Measurements from ENCODE around the gene DCAF11.

DCAF11 gene

GRCh38 chr14:24079491-24080141 lies 35.0 kb upstream of the DCAF11 start:
- no peak for DNase-seq

GRCh38 chr14:24080142-24080530 lies 34.4 kb upstream of the DCAF11 start:
- no peak for DNase-seq

DNA sequence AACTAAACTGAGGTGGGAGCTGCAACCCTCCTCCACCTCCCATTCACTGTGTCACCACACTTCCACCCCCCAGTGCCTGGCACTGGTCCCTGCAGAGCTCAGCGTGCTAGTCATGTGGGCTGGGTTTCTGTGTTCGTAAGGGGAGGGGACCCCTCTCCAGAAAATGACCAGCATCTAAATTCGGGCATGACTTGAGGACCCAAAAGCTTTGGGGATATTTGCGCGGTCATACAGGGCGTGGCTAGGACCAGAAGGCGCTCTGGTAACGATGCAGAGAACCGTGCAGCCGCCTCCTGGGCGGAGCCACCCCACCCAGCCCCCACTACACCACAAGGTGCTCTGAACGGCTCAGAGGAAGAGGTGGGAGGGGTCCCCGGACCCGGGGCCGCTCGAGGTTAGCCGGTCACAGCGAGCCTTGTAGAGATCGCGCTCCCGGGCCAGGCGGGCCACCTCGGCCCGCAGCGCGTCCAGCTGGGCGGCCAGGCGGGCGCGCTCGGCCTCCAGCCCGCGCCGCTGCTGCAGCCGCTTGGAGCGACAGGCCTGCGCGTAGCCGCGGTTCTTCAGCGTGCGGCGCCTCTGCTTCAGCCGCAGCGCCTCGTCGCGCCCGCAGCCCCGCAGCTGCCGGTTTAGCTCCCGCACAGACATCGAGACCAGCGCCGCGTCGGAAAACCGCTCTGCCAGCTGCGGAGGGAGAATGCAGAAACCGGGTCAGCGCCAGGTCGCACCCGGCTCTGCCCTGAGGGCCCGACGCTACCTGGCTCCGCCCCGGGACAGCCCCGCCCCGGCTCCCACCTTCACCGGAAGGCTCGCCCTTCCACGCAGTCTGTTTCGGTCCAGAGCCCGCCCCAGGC lies 33.5 kb upstream of the DCAF11 start:
- peak; percentile 89 for DNase-seq

- DNase-seq = no peak
Observed at GRCh38 chr14:24081739-24082211, 32.8 kb upstream of the DCAF11 start.

DNA sequence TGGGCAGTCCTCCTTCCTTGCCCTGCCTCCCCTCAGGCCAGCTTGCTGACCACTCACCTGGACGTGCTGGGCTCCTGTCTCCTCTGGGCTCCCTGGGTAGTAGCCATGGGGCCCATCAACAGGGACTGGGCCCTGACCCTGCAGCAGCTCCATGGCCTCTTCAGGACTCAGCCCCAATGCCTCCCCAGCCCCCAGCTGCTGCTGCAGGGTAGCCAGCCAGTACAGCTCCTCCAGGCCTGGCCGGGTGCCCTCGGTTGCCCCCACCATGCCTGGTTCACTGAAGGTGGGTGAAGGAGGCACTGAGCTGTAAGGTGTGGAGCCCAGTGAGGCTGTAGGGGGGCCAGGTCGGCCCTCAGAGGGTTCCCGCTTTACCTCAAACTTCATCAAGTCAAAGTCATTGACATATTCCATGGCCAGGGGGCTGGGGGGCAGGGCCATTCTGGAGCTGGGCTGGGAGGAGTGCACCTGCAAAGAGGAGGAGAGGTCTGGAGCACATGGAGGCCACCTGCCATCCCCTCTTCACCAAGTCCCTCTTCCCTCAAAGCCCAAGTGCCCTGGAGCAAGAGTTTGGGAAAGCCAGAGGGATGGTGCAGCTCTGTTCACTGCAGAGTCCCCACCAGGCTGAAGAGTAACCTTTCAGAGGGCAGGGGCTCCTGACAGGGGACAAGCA lies 32.0 kb upstream of the DCAF11 start:
- DNase-seq = no peak

DNA sequence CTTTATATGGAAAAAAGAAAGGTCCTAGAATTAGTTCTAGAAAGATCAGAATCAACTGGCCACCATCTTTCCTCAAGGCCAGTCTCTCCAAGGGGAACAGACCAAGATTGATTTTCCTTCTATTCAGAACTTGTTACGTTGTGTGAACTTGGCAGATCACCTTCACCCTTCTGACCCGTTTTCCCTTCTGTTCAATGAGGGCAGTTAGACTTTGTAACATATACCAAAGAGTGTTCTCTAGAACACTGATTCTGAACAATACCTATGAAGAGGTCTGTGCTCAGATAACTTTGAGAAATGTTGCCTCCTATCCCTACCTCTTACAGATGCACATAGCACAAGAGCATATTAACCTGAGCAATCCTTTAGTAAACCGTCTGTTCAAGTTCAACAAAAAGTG lies 31.1 kb upstream of the DCAF11 start:
- DNase-seq = no peak

- DNase-seq = no peak
Observed at GRCh38 chr14:24084440-24084839, 30.1 kb upstream of the DCAF11 start.

GRCh38 chr14:24085215-24085614 lies 29.4 kb upstream of the DCAF11 start:
- DNase-seq = no peak

DNA sequence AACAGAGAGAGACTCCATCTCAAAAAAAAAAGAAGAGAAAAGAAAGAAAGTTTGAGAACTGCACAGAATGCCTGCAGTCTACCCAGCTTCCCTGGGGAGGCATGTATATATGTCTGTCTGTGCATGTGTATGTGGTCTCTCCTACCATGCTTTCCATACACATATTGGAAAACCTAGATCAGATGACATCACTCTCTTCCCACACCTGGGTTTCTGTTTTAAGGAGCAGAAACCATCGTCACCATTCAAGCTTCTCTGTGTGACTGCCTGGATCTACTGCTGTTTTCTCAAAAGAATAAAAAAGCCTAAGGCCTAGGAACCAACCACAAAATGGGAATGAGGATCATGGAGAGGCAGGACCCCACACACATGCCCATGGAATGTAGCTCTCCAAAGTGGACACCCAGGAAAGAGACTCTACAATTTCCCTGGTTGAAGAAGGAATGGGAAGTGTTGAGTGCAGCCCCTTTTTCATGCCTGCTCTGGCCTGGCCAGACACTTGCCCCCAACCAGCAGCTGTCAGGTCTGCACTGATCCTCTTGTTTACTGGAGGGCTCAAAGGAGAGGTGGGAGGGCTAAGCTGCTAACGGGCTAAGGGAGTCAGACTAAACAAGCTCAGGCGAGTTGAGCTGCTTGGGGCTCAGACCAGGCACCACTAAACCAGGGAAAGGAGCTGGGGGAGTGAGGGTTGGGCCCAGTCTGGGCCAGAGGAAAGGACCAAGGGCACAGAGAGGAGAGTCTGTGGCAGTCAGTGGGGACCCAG lies 28.2 kb upstream of the DCAF11 start:
- no peak for DNase-seq

DNA sequence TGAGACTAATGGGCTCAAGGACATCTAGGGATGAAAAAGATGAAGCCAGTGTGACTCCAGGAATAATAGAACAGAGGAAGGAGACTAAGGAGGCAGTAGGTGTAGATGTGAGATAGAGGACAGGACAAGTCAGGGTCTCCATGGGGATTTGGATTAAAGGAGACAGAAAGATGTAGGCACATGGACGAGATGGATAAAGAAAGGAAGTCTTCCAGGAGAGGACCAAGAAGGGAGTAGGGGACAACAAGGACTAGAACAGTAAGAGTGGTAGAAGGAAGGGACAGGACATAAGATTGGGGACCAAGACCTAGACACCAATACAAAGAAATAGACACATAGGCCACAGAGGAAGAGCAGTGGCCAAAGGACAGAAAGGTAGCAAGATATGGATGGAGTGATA lies 27.6 kb upstream of the DCAF11 start:
- no peak for DNase-seq

DNA sequence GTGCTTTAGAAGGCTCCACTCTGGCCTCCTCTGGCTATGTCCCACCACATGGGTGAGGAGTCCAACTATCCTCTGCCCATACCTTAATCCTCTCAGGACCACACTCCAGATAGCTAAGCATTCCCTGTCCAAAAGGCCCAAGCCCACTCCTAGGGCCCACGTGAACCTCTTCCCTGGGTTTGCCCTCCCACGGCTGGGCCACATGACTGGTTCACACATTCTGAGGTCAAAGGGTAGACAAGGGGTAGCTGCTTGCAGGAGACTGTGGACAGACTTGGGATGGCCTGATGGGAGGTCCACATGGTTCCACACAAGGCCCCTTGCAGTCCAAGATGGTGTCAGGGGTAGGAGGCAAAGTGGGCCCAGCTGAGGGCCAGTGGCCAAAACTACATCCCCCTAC lies 26.5 kb upstream of the DCAF11 start:
- no peak for DNase-seq

DNA sequence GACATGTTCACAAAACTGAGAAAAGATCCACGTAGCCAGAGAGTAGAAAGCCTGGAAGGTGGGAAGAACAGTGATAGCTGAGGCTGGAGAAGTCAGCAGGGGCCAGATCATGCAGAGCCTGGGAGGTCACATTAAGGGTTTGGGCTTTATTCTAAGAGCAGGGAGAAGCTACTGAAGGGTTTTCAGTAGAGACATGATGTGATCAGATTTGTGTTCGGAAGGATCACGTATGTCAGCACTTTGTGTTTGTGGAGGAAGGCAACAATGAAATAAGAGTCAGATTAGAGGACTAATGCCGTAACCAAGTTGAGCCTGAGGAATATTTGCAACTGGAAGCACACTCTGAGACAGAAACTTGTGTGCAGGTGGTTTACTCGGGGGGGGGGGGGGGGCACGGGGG lies 24.7 kb upstream of the DCAF11 start:
- DNase-seq = no peak

GRCh38 chr14:24092110-24092504 lies 22.5 kb upstream of the DCAF11 start:
- no peak for DNase-seq

- no peak for DNase-seq
Observed at GRCh38 chr14:24092505-24093206, 21.9 kb upstream of the DCAF11 start.

DNA sequence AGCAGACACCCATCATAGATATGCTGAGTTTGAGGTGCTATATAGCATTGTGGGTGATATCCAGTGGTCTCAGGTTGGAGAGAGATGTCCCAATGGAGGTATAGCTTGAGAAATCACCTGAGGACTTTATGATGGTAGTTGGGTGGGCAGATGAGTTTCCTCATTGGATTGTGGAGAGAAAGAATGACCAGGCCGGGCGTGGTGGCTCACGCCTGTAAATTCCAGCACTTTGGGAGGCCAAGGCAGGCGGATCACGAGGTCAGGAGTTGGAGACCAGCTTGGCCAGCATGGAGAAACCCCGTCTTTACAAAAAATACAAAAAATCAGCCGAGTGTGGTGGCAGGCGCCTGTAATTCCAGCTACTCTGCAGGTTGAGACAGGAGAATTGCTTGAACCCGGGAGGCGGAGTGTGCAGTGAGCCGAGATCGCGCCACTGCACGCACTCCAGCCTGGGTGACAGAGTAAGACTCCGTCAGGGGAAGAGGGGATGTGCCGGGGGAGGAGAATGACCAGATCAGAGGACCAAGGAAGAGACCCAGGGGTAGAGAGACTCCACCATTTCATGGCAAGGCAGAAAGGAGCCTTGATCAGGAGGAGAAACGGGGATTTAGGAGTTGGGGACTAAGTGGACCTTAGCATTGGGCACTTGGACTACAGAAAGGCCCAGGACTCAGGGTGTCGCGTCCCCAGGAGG lies 21.2 kb upstream of the DCAF11 start:
- DNase-seq = no peak

DNA sequence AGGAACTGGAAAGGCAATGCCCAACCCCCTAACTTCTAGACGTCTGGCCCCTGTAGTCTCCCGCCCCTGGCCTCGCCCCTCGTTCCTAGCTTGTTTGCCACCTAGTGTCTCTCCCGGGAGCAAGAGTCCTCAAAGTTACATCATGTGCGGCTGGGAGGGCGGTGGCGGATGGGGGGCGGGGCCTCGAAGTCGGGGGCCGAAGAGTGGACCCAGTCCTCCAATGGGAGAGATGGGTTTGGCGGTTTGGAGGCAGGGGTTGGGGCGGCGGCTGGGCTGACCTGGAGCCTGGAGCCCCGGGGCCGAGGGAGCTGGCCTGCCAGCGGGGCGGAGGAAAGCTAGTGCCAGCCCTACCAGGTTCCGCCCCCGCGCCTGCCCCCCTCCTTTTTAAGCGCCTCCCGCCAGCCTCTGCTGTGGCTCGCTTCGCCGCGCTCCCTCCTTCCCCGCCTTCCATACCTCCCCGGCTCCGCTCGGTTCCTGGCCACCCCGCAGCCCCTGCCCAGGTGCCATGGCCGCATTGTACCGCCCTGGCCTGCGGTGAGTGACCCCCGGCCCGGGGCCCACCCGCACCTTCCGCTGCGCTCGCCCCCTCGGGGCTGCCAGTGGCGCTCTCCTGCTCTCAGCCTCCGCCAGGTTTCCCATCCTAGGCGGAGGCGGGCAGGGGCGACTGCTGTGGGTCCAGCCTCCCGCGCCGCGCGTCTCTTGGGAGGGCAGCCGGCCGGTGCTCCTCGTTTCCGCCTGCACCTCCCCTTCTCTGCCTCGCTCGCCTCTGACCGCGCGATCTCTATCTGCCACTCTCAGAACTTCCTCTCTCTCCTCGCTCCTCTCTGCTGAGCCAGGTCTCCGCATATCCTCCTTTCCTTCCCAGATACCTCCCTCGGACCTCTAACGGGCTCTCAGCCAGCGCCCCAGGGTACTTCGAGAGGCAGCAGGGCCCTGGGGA lies 20.4 kb upstream of the DCAF11 start, which contains the start of gene PCK2:
PCK2 (plus strand) TSS at position 411 of the 940 bp plus-strand sequence; CDS start at position 506, 95 bp downstream.
- peak; percentile 95 for DNase-seq

GRCh38 chr14:24094841-24095270 lies 19.7 kb upstream of the DCAF11 start:
- peak; percentile 76 for DNase-seq

DNA sequence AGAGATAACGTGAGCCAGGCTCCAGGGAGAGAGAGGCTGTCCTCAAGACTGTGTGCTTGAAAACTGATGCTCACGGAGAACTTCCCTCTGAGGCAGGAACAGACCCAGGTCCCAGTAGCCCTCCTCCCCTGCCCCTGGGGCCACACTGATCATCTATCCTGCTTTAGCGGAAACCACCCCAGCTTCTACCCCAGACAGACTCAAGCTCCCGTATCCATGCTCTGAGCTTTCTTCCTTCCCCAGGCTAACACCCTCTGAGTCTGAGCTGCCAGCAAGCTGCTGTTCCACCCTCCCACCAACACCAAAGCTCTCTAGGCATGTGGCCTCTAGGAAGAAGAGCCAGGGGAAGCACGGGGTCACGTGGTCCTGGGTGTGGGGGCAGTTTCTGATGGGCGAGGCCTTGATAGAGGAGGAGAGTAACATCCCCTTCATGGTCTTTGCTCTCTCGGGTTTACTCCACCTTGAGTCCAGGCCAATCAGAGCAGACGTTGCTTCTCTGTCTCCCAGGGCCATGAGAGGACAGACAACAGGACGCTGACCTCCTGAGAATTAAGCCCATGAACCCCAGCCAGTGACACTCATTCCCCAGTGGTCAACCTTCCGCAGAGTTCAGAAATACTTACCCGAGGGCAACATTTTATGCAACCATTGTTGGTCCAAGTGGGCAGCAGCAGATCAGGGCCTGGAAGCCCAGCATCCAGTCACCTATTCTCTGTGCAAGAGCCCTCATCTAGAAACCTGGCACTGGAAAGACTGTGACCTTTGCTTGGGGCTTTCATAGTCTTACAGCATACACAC lies 19.1 kb upstream of the DCAF11 start:
- peak; percentile 85 for DNase-seq

DNA sequence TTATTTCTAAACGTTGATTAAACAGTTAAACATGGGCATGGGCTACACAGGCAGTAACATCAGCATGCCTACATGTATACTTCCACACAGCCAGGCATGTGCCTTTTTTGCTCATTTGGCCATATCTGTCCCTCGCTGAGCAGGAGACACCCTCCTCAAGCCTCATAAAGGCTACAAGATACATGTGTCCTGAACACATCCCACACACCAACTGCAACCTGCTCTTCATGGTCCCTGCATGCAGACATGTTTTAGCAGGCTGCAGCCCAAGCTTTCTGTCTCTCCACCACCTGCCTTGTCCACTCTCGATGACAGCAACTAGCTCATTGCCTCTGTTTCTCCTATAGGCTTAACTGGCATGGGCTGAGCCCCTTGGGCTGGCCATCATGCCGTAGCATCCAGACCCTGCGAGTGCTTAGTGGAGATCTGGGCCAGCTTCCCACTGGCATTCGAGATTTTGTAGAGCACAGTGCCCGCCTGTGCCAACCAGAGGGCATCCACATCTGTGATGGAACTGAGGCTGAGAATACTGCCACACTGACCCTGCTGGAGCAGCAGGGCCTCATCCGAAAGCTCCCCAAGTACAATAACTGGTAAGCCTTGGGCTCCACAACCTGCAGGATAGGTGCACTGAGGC lies 17.9 kb upstream of the DCAF11 start:
- no peak for DNase-seq
